GM19468 (cell line): ENCODE results near the gene AP1M1.

Experiments used
- ATAC-seq: cut with Tn5 transposase; IDR thresholded peaks from one replicate; pipeline ENCODE4 v1.9.1; 2021; ENCODE audit warnings: mild to moderate bottlenecking, moderate library complexity, moderate number of reproducible peaks; ENCODE audit not compliant: unreplicated experiment; ENCODE audit errors: extremely low read depth

The AP1M1 gene

GRCh38 chr19:16227837-16228636, 30.3 kb downstream of the AP1M1 start:
- ATAC-seq, result no peak

- no peak for ATAC-seq
Measured at GRCh38 chr19:16228637-16229321, 31.1 kb downstream of the AP1M1 start.

GRCh38 chr19:16229322-16229641, 31.6 kb downstream of the AP1M1 start:
- ATAC-seq, result no peak

- no peak for ATAC-seq
Measured at GRCh38 chr19:16232127-16232526, 34.4 kb downstream of the AP1M1 start.

GRCh38 chr19:16232568-16232967, 34.9 kb downstream of the AP1M1 start:
- no peak for ATAC-seq

- no peak for ATAC-seq
Measured at GRCh38 chr19:16233081-16233776, 35.5 kb downstream of the AP1M1 start.

GRCh38 chr19:16233836-16234551, 36.3 kb downstream of the AP1M1 start:
- no peak for ATAC-seq

- no peak for ATAC-seq
Measured at GRCh38 chr19:16234552-16235445, 37.1 kb downstream of the AP1M1 start.

- no peak for ATAC-seq
Measured at GRCh38 chr19:16235811-16236652, 38.3 kb downstream of the AP1M1 start.

GRCh38 chr19:16244091-16244490, 46.4 kb downstream of the AP1M1 start:
- no peak for ATAC-seq

GRCh38 chr19:16247353-16248182, 49.9 kb downstream of the AP1M1 start:
- no peak for ATAC-seq

GRCh38 chr19:16248380-16249023, 50.8 kb downstream of the AP1M1 start:
- ATAC-seq, result no peak

- no peak for ATAC-seq
Measured at GRCh38 chr19:16249826-16250404, 52.2 kb downstream of the AP1M1 start.

- no peak for ATAC-seq
Measured at GRCh38 chr19:16252459-16253205, 54.9 kb downstream of the AP1M1 start.

- ATAC-seq, result no peak
Measured at GRCh38 chr19:16254851-16255408, 57.2 kb downstream of the AP1M1 start.

GRCh38 chr19:16257509-16258002, 59.8 kb downstream of the AP1M1 start:
- no peak for ATAC-seq
